Limb (tissue), 2 donors: ENCODE results near the gene DNAJC16.

Source experiments
- DNase-seq, 2 donors: peaks; one replicate each; pipeline ENCODE4 v3.0.0-alpha.2; 2016; ENCODE audit errors: extremely low spot score in 2 of 2

DNAJC16 gene

DNA sequence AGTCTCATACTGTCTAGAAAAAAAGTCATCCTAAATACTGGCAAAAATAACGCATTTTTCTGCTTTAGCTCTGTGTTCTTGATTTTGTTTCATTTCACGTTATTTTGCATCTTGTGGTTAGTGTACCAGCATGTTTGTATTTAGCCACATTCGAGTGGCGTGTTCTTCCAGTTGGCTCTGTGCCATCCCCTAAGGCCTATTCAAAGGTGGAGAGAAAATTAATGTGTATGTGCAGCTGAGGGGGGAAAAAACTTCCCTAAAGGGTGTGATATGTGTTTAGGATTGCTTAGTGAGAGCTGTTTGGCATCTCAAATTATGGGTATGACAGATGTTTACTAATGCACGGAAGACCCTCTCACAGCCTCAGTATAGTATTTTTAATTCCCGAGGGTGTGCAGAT lies 12.1 kb downstream of the DNAJC16 start:
- DNase-seq, result no peak

DNA sequence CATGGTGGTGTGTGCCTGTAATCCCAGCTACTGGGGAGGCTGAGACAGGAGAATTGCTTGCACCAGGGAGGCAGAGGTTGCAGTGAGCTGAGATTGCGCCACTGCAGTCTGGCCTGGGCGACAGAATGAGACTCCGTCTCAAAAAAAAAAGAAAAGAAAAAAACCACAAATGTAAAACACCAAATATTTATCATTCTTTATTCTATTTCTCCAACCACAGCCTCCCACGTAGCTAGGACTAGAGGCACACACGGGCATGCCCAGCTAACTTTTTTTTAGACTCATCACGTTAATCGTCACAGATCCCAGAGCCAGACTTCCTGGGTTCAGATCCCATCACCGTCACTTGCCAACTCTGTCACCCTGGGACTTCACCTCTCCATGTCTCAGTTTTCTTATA lies 13.5 kb downstream of the DNAJC16 start:
- no peak for DNase-seq

DNA sequence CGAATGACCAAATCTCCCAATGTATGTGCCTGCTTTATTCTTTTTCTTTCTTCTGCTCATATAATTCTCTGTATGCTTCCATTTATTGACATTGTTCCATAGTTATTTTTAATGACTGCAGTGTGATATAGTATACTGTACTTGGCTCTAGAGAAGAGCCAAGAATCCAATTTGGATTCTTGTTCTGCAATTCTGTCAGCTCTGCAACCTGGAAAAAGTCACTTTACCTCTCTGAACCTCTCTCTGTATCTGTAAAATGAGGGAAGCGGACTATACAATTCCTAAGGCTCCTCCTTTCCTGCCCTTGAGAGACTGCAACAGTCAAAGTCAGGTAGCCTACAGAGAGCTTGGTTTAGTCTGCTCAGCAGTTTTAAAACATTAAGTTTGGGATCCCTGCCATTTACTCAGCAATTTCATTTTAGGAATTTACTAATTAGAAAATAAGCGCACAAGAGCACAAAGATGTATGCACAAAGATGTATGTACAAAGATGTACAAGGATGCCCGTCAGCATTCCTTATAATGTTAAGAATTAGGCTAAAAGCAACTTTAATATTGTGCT lies 14.7 kb downstream of the DNAJC16 start:
- no peak for DNase-seq

DNA sequence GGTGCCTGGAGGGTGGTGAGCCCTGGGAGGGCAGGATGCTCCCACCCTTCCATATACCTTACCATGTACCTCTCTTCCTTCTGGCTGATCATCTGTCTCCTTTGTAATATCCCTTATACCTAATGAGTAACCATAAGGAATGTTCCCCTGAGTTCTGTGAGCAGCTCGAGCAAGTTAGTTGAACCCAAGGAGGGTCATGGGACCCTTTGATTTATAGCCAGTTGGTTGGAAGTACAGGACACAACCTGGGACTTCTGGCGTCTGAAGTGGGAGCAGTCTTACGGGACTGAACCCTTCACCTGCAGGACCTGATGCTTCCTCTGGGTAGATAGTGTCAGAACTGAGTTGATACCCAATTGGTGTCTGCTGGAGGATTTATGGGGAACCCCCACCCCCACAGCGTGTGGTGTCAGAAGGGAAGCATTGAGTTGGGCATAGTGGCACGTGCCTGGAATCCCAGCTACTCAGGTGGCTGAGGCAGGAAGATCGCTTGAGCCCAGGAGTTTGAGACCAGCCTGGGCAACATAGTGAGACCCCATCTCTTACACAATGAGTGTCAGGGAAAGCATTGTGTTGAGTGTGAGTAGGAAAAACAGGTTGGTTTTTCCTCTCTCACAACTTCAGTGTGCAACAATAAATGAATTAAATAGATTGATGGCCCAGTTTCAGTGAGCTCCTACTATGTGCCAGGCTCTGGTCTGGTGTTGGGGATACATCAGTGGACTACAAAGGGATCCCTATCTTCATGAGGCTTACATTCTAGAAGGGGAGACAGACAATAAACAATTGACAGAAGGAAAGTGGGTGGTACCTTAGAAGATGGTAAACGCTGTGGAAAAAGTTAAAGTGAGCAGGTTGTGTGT lies 16.0 kb downstream of the DNAJC16 start:
- no peak for DNase-seq

DNA sequence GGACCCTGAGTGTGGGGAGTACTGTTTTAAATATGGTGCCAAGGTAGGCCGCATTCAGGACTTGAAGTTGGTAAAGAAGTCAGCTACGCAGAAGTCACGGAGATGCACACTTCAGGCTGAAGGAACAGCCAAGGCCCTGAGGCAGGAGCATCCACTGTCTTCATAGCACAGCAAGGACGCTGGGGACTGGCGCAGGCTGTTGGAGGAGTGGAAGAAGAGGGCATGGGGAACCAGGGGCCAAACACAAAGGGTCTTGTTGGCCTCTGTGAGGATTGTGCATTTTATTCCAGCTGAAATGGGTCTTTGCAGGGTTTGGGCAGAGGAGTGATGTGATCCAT lies 16.6 kb downstream of the DNAJC16 start:
- DNase-seq, result no peak

DNA sequence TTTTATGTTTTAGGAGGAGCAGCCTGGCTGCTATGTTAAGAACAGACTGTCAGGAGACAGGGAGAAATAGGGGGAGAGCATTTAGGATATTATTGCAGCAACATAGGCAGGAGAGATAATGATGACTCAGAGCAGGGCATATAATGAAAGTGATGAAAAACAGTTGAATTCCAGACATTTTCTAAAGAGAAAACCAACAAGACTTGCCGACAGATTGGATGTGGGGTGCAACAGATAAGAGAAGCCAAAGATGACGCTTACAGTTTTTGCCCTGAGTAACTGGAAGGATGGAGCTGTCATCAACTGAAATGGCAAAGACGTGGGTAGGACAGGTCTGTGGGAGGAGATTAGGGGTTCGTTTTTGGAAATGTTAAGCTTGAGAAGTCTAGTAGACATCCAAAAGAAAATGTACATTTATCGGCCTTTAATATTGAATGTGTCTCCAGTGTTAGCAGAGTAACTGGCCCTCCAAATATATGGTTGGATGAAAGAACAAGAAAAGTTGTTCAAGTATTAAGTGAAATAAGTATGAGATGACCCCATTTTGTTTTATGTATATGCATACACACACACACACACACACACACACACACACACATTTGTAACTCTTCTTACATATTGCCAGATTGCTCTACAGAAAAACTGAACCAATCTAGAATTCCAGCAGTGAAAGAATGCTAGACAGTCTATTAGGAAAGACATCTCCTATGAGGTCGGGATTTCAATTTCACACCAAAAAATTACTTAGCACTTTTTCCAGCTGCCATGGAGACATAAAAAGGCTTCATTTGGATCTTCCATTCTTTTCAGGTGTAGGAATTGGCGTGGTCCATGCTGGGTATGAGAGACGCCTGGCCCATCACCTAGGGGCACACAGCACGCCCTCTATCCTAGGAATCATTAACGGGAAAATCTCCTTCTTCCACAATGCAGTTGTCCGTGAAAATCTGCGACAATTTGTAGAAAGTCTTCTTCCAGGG lies 17.2 kb downstream of the DNAJC16 start:
- no peak for DNase-seq

DNA sequence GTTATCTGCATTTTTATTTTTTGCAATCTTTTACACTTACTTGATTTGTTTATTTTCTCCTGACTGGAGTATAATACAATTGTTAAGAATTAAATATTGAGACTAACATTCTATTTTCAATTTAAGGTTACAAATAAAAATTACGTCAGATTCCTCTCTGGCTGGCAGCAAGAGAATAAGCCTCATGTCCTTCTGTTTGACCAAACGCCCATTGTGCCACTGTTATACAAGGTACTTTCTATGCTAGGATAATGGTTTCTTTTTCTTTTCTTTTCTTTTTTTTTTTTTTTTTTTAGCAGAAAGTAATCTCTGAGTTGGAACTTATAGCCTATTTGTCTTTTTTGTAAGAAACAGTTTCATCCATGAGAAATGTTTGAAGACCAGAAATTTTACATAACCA lies 20.0 kb downstream of the DNAJC16 start:
- no peak for DNase-seq

DNA sequence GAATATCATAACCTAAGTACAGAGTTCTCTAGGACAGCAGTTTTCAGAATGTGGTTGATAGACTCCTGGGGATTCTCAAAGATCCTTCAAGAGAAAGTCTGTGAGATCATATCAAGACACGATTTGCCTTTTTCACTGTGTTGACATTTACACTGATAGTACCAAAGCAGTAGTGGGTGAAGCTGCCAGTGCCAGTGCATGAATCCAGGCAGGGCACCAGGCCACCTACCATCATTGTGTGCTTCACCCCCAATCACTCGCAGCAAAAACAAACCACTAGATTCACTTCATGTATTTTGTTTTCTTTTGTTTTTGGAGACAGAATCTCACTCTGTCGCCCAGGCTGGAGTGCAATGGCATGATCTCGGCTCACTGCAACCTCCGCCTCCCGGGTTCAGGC lies 23.9 kb downstream of the DNAJC16 start:
- no peak for DNase-seq

DNA sequence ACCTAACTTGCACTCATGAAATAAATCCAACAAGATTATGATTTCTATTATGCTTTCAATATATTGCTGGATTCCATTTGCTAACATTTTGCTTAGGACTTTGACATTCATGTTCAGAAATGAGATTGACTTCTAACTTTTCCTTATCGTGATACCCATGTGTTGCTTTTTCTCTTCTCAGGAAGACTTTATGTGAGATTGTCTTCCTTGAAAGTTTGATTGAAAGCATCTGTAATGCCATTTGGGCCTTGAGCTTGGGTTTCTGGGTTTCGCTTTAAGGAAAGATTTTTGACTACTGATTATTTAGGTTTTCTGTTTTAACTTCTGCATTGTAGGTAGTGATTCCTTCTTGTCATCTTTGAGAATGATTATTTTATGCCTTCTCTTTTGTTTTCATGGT lies 30.4 kb downstream of the DNAJC16 start:
- no peak for DNase-seq

DNA sequence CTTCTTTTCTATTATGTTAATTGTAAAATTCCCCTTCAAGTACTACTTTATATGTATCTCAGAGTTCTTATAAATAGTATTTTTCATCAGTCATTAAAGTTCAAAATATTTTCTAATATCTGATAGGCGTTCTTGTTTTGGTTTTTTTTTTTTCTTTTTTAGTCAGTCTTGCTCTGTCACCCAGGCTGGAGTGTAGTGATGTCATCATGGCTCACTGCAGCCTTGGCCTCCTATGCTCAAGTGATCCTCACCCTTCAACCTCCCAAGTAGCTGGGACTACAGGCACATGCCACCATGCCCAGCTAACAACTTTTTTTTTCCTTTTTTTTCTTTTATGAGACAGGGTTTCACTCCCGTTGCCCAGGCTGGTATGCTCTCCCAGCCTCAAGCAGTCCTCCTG lies 30.9 kb downstream of the DNAJC16 start:
- no peak for DNase-seq

DNA sequence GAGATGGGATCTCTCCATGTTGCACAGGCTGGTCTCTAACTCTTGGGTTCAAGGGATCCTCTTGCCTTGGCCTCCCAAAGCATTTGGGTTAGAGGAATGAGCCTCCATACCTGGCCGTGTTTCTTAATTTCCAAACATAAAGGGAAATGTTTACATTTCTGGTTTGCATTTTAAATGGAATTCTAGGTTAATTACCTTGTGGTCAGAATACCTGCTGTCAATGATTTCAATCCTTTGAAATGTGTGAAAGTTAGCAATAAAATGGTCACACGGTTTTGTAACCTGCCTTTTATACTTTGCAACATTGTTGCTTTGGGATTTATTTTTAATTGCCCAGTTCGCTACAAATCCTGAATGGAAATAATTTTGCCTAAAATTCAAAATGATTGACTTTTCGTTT lies 31.9 kb downstream of the DNAJC16 start:
- no peak for DNase-seq

DNA sequence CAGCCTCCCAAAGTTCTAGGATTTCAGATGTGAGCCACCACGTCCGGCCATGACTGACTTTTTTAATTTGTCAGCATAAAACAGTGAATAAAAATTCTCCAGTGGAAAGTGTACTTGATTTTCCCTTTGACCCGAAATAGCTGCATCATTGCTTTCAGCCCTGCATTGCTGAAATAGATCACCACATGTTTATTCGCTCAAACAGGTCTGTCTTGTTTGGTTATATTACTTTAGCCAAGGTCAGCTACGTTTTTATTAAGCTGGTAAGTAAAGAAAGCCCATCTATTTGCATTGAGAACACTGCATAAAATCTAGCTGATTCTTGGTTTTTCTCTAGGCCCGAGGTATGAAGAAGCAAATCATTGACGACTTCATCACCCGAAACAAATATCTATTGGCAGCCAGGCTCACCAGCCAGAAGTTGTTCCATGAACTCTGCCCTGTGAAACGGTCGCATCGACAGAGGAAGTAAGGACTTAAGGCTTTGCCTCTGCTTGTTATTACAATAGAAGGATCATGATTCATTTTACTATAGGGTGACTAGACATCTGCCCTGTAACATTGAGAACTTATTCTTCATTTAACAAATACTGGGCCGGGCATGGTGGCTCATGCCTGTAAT lies 32.7 kb downstream of the DNAJC16 start:
- no peak for DNase-seq

DNA sequence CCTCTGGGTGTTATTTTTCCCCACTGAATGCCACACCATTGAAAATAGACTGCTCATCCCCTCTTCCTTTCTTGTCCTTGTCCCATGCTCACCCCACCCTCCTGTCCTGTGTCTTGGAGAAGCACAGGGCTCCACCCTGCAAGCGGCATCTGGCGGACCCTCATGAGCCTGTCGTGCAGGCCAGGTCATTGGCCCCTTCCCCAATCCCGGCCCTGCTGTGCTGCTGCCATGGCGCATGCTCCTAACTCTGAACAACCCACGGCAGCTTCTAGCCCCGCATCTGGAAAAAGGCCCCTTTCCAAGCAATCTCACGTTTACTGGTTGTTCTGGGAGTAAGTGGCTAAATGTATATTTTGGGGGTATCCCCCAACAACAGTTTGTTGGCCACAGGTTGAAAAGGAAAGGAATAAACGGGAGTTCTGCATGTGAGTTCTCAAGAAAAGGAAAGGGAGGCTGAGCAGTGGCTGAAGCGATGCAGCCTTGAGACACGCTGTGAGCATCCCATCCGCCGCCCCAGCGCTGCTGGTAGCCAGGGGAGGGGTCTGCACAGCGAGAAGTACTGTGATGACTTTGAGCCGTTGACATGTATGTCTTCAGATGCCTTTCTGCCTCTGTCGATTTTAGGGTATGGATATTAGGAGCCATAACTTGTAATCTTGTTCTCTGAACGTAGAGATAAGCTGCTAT lies 41.9 kb downstream of the DNAJC16 start:
- no peak for DNase-seq

DNA sequence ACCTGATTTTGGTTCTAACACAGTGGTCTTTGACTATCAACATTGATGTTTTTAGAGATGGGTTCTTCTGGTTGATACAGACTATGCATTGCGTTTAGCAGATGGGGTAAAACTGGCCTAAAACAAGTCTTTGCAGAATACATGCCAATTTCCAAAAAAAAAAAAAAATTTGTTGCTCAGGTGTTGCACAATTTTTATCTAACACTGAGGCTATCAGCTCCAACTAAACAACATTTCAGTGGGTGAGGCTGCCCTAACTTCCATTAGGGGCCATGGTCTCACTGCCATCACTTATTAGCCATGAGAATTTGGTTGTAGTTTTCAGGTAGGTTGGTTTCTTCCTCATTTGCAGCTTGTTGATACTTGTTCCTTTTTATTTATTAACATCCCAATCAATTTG lies 44.2 kb downstream of the DNAJC16 start:
- DNase-seq, result no peak

DNA sequence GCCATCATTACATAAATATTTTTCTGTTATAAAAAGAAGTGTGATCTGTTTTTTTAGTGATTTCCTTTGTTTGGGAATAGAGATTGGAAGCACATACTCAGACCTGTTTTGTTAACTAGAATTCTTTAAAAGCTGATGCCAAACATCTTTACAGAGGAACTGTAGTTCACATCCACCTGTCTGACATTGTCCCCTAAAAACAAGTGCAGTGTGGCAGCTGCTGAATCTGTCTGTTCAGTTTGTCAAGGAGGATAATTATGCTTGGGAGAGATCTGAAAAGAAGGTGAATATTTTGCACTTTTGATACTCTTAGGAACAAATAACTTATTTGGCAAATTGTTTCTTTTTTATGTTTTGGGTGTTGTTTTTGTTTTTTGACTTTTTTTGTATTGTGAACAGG lies 44.6 kb downstream of the DNAJC16 start:
- DNase-seq, result no peak

DNA sequence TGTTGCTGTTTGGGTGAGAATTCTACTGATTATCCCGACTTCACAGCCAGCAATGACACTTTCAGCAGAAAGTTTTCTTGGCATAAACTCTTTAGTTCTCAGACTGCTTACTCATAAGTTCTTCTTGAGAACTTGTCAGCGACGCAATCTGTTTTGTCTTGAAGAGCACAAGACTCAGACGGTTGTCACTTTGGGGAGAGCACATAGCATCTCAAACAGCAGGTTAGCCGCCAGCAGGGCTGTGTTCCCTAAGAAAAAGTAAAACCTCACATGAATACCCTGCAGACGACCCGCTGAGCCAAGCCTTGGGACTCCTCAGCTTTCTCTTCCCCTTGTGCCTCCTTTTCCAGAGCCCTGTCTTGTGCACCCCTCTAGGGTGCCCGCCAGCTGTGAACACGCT lies 46.8 kb downstream of the DNAJC16 start:
- DNase-seq, result no peak

DNA sequence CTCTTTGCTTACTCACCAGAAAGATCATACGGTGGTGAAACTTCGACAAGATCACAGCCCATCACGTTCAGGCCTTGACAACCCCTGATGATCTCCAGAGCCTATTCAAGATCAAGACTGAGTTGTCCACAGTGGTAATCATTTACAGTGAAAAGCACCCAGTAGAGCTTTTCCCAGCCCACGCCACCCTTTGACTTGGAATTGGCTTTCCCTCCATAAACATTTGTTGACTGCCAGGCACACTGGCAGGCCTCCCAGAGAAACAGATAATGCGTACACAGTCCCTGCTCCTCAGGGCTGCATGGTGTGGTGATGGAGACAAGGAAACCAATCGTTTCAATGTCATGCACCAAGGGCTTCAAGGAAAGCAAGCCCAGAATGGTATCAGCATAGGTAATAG lies 48.1 kb downstream of the DNAJC16 start:
- no peak for DNase-seq

DNA sequence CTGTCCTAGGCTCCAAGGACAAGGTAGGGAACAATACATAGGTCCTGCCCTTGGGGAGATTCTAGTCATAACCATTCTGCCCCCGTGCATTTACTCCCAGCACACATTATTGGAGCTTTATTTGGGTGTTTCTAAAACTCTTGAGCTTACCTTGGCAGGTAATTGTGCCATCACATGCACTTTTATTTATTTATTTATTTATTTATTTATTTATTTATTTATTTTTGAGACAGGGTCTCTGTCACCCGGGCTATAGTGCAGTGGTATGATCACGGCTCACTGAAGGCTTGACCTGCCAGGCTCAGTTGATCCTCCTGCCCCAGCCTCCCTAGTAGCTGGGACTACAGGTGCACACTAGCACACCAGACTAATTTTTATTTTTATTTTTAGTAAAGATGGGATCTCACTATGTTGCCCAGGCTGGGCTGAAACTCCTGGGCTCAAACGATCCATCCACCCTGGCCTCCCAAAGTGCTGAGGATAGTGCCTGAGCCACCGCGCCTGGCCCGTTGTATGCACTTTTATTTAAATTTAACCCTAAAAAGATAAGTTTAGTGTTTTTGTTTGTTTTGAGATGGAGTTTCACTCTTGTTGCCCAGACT lies 49.0 kb downstream of the DNAJC16 start:
- DNase-seq, result no peak

DNA sequence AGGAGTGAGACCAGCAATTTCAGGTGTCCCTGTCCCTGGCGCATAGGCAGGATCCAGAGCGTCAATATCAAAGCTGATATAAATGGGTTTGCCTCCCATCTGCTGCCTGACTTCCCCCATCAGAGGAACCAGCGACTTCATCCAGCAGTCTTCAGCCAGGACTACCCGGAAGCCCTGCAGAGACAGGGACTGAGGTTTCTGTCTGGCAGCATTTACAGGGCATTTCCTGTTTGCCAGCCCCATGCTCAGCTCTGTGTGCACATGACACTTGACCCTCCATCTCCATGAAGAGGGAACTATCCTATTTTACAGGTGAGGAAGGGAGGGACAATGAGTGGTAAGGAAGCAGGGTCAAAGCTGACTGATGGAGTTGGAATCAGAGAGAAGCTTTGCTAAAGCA lies 51.0 kb downstream of the DNAJC16 start:
- DNase-seq, result no peak

DNA sequence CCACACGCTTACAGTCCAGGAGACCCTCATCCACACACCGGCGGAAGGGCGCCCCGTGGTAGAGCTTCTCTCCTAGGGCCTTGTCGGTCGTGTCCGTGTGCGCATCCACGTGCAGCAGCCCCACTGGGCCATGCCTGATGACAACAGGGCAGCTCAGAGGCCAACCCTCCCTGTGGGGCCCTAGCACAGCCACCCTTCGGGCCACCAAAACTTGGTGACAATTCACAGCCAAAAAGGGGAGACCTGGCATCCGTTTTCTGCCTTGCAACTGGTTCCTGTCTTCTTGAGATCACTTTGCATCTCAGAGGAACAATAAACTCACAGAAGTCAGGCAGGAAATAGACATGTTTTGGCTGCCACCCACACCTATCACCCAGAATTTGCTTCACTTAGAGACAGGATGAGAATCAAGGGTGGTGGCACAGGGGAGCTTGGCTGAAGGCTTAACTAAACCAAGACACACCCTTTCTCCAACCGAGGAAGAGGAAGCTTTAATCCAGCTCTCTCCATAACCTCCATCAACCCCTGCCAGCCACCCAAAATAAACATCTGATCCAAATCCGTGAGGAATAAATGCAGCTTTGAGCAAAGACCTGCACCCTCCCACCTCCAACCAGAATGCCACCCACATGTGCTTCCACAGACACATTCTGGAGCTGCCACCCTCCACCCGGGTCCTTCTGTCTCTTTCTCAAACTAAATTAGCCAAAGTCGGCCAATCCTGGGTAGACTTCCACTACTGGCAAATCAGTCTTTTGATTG lies 52.5 kb downstream of the DNAJC16 start:
- DNase-seq, result no peak
